Erythroblast (primary cell): ENCODE measurements around the gene SNX2.

Source experiments
- GATA1 ChIP-seq: IDR thresholded peaks from 2 replicates; pipeline ENCODE4 v1.6.1; 2011; ENCODE audit warnings: low read depth, mild to moderate bottlenecking, control low read depth, low read length, moderate library complexity
- POLR2A ChIP-seq: IDR thresholded peaks from 2 replicates; pipeline ENCODE4 v1.6.1; 2011; ENCODE audit warnings: mild to moderate bottlenecking, low read length

GRCh38 chr5:122816756-122817155 is 41.9 kb downstream of the SNX2 start:
- TF ChIP-seq POLR2A (no peak), GATA1 (no peak)
